ENCODE results near the gene SHC3.

The SHC3 gene

DNA sequence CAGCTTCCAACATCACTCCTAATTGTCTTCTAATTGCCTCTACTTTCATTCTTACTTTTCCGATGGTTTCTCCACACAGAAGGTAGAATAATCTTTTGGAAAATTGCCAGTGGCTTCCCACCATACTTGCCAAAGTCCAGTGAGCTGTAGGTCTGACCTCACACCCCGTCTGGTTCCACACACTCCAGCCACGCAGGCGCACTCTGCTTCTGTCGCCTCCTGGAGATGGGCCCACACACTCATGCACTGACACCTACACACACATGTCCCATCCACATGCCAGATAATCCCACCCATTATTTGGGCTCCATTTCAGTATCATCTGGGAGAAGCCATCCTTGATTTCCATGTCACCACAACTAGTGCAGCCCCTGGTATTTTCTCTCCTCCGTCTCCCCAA lies 12.7 kb downstream of the SHC3 start:
- DNase-seq (ENCODE audit: low read depth): no peak
- no peak overlapping the region for H3K4me3 ChIP-seq (ENCODE audit: low read depth, low read length)
- TF ChIP-seq, protein P1, sequence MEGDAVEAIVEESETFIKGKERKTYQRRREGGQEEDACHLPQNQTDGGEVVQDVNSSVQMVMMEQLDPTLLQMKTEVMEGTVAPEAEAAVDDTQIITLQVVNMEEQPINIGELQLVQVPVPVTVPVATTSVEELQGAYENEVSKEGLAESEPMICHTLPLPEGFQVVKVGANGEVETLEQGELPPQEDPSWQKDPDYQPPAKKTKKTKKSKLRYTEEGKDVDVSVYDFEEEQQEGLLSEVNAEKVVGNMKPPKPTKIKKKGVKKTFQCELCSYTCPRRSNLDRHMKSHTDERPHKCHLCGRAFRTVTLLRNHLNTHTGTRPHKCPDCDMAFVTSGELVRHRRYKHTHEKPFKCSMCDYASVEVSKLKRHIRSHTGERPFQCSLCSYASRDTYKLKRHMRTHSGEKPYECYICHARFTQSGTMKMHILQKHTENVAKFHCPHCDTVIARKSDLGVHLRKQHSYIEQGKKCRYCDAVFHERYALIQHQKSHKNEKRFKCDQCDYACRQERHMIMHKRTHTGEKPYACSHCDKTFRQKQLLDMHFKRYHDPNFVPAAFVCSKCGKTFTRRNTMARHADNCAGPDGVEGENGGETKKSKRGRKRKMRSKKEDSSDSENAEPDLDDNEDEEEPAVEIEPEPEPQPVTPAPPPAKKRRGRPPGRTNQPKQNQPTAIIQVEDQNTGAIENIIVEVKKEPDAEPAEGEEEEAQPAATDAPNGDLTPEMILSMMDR (IDR thresholded peaks at IDR 0.05; ENCODE audit: low read depth, low read length, missing control alignments): no peak
- in situ Hi-C loops (cut with HindIII; ENCODE audit: low sequenced_read_pairs): no loop called here

DNA sequence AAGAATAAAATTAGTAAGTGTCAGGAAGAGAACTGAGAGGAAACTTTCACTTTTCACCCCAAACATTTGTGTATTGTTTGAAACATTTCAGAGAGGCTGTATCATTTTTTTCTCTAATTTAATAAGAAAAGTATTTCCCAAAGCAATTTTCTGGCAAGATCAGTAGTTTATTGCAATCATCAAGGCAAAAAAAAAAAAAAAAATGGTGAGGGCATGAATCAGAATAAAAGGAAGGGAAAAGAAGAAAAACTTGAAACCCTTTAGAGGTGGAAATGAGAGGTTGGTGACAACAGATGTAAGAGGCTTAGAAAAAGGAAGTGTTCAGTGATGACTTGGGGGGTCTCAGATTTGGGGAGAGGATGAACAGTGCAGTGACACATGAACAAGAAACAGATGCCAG lies 13.3 kb downstream of the SHC3 start:
- no peak overlapping the region for H3K4me3 ChIP-seq (ENCODE audit: low read depth, low read length)
- no peak for DNase-seq (ENCODE audit: low read depth)
- in situ Hi-C loops (cut with HindIII; ENCODE audit: low sequenced_read_pairs): no loop called here
- TF ChIP-seq, protein P1 (IDR thresholded peaks at IDR 0.05; ENCODE audit: low read depth, low read length, missing control alignments): no peak

DNA sequence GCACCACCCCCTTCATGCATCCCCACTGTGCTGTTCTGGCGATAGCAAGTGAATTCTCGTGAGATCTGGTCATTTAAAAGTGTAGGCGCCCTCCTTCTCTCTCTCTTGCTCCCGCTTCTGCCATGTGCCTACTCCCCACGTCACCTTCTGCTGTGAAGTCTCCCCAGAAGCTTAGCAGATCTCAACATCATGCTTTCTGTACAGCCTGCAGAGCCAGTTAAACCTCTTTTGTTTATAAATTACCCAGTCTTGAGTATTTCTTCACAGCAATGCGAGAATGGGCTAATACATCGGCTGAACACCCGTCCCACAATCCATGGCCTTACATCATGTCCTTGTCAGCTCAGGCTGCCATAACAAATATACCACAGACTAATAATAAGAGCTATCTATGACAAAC lies 17.4 kb downstream of the SHC3 start:
- no peak for DNase-seq (ENCODE audit: low read depth)
- in situ Hi-C loops (cut with HindIII; ENCODE audit: low sequenced_read_pairs): no loop called here
- TF ChIP-seq, protein P1 (IDR thresholded peaks at IDR 0.05; ENCODE audit: low read depth, low read length, missing control alignments): no peak

DNA sequence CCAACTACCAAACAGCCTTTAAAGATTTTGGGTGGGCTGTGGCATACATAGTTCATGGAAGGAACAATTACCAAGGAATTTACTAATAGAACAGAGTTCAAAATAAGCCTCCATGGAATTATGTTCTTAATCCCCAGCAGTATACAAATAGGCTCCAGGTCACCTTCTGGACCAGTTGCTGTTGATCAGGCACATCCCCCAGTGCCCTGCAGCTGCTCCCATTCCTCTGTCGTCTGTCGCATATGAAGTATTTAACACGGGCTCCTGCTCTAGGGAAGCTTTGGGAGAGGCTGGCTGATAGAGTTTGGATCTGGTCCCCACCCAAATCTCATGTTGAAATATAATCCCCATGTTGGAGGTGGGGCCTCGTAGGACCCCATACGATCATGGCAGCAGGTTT lies 17.8 kb downstream of the SHC3 start:
- no peak overlapping the region for H3K4me3 ChIP-seq (ENCODE audit: low read depth, low read length)
- TF ChIP-seq, protein P1 (IDR thresholded peaks at IDR 0.05; ENCODE audit: low read depth, low read length, missing control alignments): no peak
- in situ Hi-C loops (cut with HindIII; ENCODE audit: low sequenced_read_pairs): no loop called here
- DNase-seq (ENCODE audit: low read depth): no peak

More for the DNA sequence above, 17.4 kb downstream of the SHC3 start:
- H3K4me3 ChIP-seq (ENCODE audit: low read depth, low read length): no peak overlapping the region

DNA sequence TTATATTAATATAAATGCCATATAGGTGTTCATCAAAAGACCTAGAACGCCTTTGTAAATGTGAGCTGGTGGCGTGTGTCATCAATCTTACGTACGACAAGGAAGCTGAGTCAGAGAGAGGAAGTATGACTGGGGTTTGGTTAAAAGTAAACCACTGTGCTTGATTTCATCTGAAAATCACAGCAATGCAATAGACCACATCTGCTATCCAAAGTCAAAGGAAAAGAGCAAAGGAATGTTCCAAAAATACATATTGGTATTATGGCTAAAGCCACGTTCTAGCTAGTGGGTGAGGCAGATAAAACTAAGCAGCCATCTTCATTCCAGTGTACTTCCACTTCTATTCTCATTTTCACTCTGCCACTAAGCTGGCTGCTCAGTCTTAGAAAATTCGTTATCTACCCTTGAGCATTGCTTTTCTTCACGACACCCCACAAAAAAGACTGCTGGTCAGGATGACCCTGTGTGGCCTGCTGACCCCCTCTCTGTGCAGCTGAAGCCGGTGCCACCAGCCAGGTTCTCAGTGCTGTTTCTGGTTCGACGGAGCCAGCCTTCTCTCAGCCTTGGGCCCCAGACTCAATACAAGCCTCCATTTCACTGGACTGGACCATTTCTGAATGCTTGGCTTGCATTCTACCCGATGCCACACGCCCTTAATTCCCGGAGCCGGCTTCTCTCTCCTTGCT lies 23.8 kb downstream of the SHC3 start:
- DNase-seq (ENCODE audit: low read depth): peak; percentile 87
- no peak overlapping the region for H3K4me3 ChIP-seq (ENCODE audit: low read depth, low read length)
- TF ChIP-seq, protein P1 (IDR thresholded peaks at IDR 0.05; ENCODE audit: low read depth, low read length, missing control alignments): no peak
- in situ Hi-C loops (cut with HindIII; ENCODE audit: low sequenced_read_pairs): no loop called here

DNA sequence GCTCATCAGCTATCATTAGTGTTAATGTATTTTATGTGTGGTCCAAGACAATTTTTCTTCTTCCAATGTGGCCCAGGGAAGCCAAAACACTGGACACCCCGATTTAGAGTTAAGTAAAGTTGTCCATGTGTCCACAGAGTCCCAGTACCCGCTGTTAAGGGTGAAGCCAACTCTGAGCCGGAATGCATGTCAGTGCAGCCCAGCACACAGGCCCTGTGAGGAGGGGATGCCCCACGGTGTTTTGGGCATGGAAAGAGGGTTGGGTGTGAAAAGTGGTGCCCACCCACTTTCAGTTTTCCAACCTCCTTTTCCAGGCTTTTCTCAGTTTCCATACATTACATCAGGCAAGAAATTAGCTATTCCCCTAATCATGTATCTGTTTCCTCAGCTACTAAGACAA lies 24.4 kb downstream of the SHC3 start:
- TF ChIP-seq, protein P1 (IDR thresholded peaks at IDR 0.05; ENCODE audit: low read depth, low read length, missing control alignments): no peak
- H3K4me3 ChIP-seq (ENCODE audit: low read depth, low read length): no peak overlapping the region
- DNase-seq (ENCODE audit: low read depth): no peak
- in situ Hi-C loops (cut with HindIII; ENCODE audit: low sequenced_read_pairs): no loop called here

All from astrocyte of the cerebellum (primary cell).